H9 (cell line): ENCODE measurements around the gene LPCAT4. TPM values are rescaled to one million over a fixed set of nuclear protein-coding genes. Genes with fewer than 3 reads are reported as not detected.

ENCODE experiments used
- DNase-seq: peaks from one replicate; pipeline ENCODE4 v3.0.0-alpha.2; 2017
- H2AFZ ChIP-seq: one replicate; pipeline ENCODE4 v1.6.1; 2013; ENCODE audit warnings: mild to moderate bottlenecking, low read length, control low read depth, moderate library complexity
- H2AK5ac ChIP-seq: 2 replicates; pipeline ENCODE4 v1.6.1; 2013; ENCODE audit warnings: low read length, control low read depth, mixed read lengths; ENCODE audit not compliant: insufficient read length
- H2BK120ac ChIP-seq: one replicate; pipeline ENCODE4 v1.6.1; 2013; ENCODE audit warnings: low read depth, mild to moderate bottlenecking, low read length, control low read depth, inconsistent platforms; ENCODE audit not compliant: poor library complexity, severe bottlenecking
- H2BK12ac ChIP-seq: 2 replicates; pipeline ENCODE4 v1.6.1; 2013; ENCODE audit warnings: low read length, control low read depth, mixed read lengths, low read depth; ENCODE audit not compliant: insufficient read length
- H2BK15ac ChIP-seq: 2 replicates; pipeline ENCODE4 v1.6.1; 2013; ENCODE audit warnings: low read depth, low read length, control low read depth
- H2BK20ac ChIP-seq: one replicate; pipeline ENCODE4 v1.6.1; 2013; ENCODE audit warnings: low read depth, mild to moderate bottlenecking, low read length, control low read depth, inconsistent platforms; ENCODE audit not compliant: poor library complexity, severe bottlenecking
- H2BK5ac ChIP-seq: 2 replicates; pipeline ENCODE4 v1.6.1; 2013; ENCODE audit warnings: low read length, control low read depth, mixed read lengths; ENCODE audit not compliant: insufficient read length
- H3K14ac ChIP-seq: 2 replicates; pipeline ENCODE4 v1.6.1; 2013; ENCODE audit warnings: low read length, control low read depth; ENCODE audit not compliant: insufficient read depth
- H3K18ac ChIP-seq: 2 replicates; pipeline ENCODE4 v1.6.1; 2013; ENCODE audit warnings: low read depth, mild to moderate bottlenecking, mixed read lengths, low read length, control low read depth; ENCODE audit not compliant: insufficient read length
- H3K23ac ChIP-seq: 2 replicates; pipeline ENCODE4 v1.6.1; 2013; ENCODE audit warnings: low read length, control low read depth, mixed read lengths, low read depth; ENCODE audit not compliant: insufficient read length
- H3K23me2 ChIP-seq: 2 replicates; pipeline ENCODE4 v1.6.1; 2013; ENCODE audit warnings: low read depth, mild to moderate bottlenecking, mixed read lengths, low read length, control low read depth; ENCODE audit not compliant: insufficient read length, poor library complexity, severe bottlenecking
- H3K27ac ChIP-seq: 2 replicates; pipeline ENCODE4 v1.5.1; 2013; ENCODE audit warnings: low read length, control low read depth, mixed read lengths, low read depth; ENCODE audit not compliant: insufficient read length
- H3K27me3 ChIP-seq: 2 replicates; pipeline ENCODE4 v1.6.1; 2013; ENCODE audit warnings: low read length, control low read depth, inconsistent platforms; ENCODE audit not compliant: insufficient read depth
- H3K4ac ChIP-seq: 2 replicates; pipeline ENCODE4 v1.6.1; 2013; ENCODE audit warnings: low read depth, mild to moderate bottlenecking, control low read depth, inconsistent platforms, low read length, moderate library complexity
- H3K4me1 ChIP-seq: 2 replicates; pipeline ENCODE4 v1.6.1; 2013; ENCODE audit warnings: low read length, control low read depth, inconsistent platforms; ENCODE audit not compliant: insufficient read depth
- H3K4me2 ChIP-seq: 2 replicates; pipeline ENCODE4 v1.6.1; 2013; ENCODE audit warnings: low read length, control low read depth, mixed read lengths; ENCODE audit not compliant: insufficient read length, insufficient read depth
- H3K56ac ChIP-seq: 2 replicates; pipeline ENCODE4 v1.6.1; 2013; ENCODE audit warnings: low read depth, mild to moderate bottlenecking, mixed read lengths, low read length, control low read depth; ENCODE audit not compliant: insufficient read length
- H3K79me1 ChIP-seq: 2 replicates; pipeline ENCODE4 v1.6.1; 2013; ENCODE audit warnings: low read depth, mild to moderate bottlenecking, moderate library complexity, low read length, control low read depth, inconsistent platforms; ENCODE audit not compliant: insufficient read depth, poor library complexity, severe bottlenecking
- H3K79me2 ChIP-seq: 2 replicates; pipeline ENCODE4 v1.6.1; 2013; ENCODE audit warnings: low read length, control low read depth, inconsistent platforms; ENCODE audit not compliant: insufficient read depth
- H3K9ac ChIP-seq: 2 replicates; pipeline ENCODE4 v1.6.1; 2013; ENCODE audit warnings: low read length, control low read depth, mixed read lengths; ENCODE audit not compliant: insufficient read length; ENCODE audit errors: extremely low read depth
- H3K9me3 ChIP-seq: one replicate; pipeline ENCODE4 v1.6.1; 2013; ENCODE audit warnings: low read depth, low read length, inconsistent platforms; ENCODE audit not compliant: control insufficient read depth
- H3T11ph ChIP-seq: one replicate; pipeline ENCODE4 v1.6.1; 2013; ENCODE audit warnings: mild to moderate bottlenecking, low read length, control low read depth, inconsistent platforms
- H4K20me1 ChIP-seq: one replicate; pipeline ENCODE4 v1.6.1; 2013; ENCODE audit not compliant: control insufficient read depth, insufficient read length, insufficient read depth
- H4K5ac ChIP-seq: 2 replicates; pipeline ENCODE4 v1.6.1; 2013; ENCODE audit warnings: low read depth, mild to moderate bottlenecking, mixed read lengths, low read length, control low read depth; ENCODE audit not compliant: insufficient read length
- H4K8ac ChIP-seq: replicated peaks from 2 replicates; pipeline ENCODE4 v1.6.1; 2013; ENCODE audit warnings: low read length, control low read depth, mixed read lengths, low read depth; ENCODE audit not compliant: insufficient read length
- H4K91ac ChIP-seq: 2 replicates; pipeline ENCODE4 v1.6.1; 2013; ENCODE audit warnings: low read depth, mild to moderate bottlenecking, moderate library complexity, mixed read lengths, low read length, control low read depth; ENCODE audit not compliant: insufficient read length
- H3K27ac Mint-ChIP-seq, 3 experiments: 2 replicates in 2 of 3; 3 replicates in 1 of 3; pipeline ENCODE4 v1.8.0; 2020 to 2021; ENCODE audit warnings: mixed read lengths in 3 of 3, mild to moderate bottlenecking in 1 of 3, moderate library complexity in 1 of 3
- H3K27me3 Mint-ChIP-seq: 2 replicates; pipeline ENCODE4 v1.8.0; 2021; ENCODE audit warnings: low read depth, mild to moderate bottlenecking, moderate library complexity, mixed read lengths
- H3K36me3 Mint-ChIP-seq, 3 experiments: 2 replicates in 2 of 3; 3 replicates in 1 of 3; pipeline ENCODE4 v1.8.0; 2020 to 2021; ENCODE audit warnings: low read depth in 3 of 3, mixed read lengths in 3 of 3; ENCODE audit not compliant: insufficient read depth in 1 of 3
- H3K4me1 Mint-ChIP-seq, 2 experiments: 2 replicates each; pipeline ENCODE4 v1.8.0; 2020; ENCODE audit warnings: mixed read lengths in 2 of 2
- H3K4me3 Mint-ChIP-seq, 2 experiments: 2 replicates in 1 of 2; 3 replicates in 1 of 2; pipeline ENCODE4 v1.8.0; 2020 to 2021; ENCODE audit warnings: mild to moderate bottlenecking in 2 of 2, mixed read lengths in 2 of 2, moderate library complexity in 1 of 2
- H3K9me3 Mint-ChIP-seq, 2 experiments: 2 replicates in 1 of 2; 3 replicates in 1 of 2; pipeline ENCODE4 v1.8.0; 2020; ENCODE audit warnings: mild to moderate bottlenecking in 2 of 2, mixed read lengths in 2 of 2, moderate library complexity in 1 of 2
- WGBS: extraction: QIAGEN DNeasy Blood & Tissue Kit; methylation state at CpG from one replicate; pipeline ENCODE4 v1.1.7; 2013; ENCODE audit warnings: missing lambda C conversion rate, low lambda C conversion rate, mixed read lengths; ENCODE audit not compliant: insufficient read length; ENCODE audit errors: extremely low coverage; 5-methylcytosine and 5-hydroxymethylcytosine counted together
- total RNA-seq: library from RNA; stranded (reverse); gene quantifications from 2 replicates; pipeline ENCODE4 v1.2.1, GENCODE V29; 2021
- TF ChIP-seq, protein P1 (sequence below): fragments of 200-600 bp; sonication (generic); conservative IDR thresholded peaks from 3 replicates; pipeline ENCODE4 v1.8.0; 2021; ENCODE audit warnings: antibody characterized with exemption, mild to moderate bottlenecking

LPCAT4 gene
- total RNA-seq, 1 experiment from 2014 or later, result 71.1 TPM

DNA sequence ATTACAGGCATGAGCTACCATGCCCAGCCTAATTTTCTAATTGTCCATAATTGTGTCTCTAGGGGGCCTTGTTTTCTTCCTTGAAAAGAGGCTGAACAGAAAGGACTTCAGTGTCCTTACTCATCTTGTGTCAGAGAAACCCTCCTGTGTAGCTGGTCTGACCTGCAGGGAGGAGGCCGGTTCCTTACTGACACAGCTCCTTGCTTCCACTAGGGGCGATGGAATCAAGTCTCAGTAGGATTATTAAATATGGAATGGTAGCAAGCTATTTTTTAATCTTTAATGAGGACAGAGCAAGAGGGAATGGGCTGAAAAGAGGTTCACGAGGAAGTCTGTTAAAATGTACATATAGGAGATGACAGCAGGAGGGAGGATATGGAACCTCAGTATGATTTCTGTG is 8.6 kb downstream of the LPCAT4 start:
- Histone ChIP-seq H2AFZ (no peak overlapping the region), H3K56ac (no peak overlapping the region), H4K20me1 (no peaks in the 10 kb centered on the region), H3K23me2 (no peaks in the 10 kb centered on the region), H2BK120ac (no peak overlapping the region), H3K79me1 (no peaks in the 10 kb centered on the region), H3K9ac (no peak overlapping the region), H3K79me2 (no peaks in the 10 kb centered on the region), H3K9me3 (no peaks in the 10 kb centered on the region), H2BK20ac (no peak overlapping the region), H3K4ac (no peak overlapping the region), H3K4me2 (no peak overlapping the region), H2BK12ac (no peak overlapping the region), H2BK5ac (no peak overlapping the region), H3K4me1 (no peaks in the 10 kb centered on the region; the same call in 1 of the 2 replicates), H4K5ac (no peak overlapping the region), H3K18ac (no peak overlapping the region), H3T11ph (no peak overlapping the region), H3K23ac (no peak overlapping the region), H2AK5ac (no peak overlapping the region), H2BK15ac (no peak overlapping the region), H4K8ac (no peak overlapping the region), H3K14ac (no peak overlapping the region), H3K27me3 (no peaks in the 10 kb centered on the region), H4K91ac (no peak overlapping the region), H3K27ac (no peak overlapping the region)
- no peaks in the 10 kb centered on the region; the same call in 1 of the 2 replicates for H3K27me3 Mint-ChIP-seq
- no CpG with 5 or more reads among the region's 3 CpGs for WGBS
- peak overlapping the region in 1 of 3 experiments; percentile 63; a peak in 1 of 7 replicates for H3K27ac Mint-ChIP-seq
- H3K4me1 Mint-ChIP-seq, result peaks cover 15 to 19% of the 10 kb centered on the region in 2 experiments
- no peaks in the 10 kb centered on the region for H3K9me3 Mint-ChIP-seq
- H3K36me3 Mint-ChIP-seq, result peaks cover 31 to 84% (median 69%) of the 10 kb centered on the region in 3 experiments; a peak in 6 of 7 replicates
- no peak for DNase-seq
- TF ChIP-seq, protein P1, sequence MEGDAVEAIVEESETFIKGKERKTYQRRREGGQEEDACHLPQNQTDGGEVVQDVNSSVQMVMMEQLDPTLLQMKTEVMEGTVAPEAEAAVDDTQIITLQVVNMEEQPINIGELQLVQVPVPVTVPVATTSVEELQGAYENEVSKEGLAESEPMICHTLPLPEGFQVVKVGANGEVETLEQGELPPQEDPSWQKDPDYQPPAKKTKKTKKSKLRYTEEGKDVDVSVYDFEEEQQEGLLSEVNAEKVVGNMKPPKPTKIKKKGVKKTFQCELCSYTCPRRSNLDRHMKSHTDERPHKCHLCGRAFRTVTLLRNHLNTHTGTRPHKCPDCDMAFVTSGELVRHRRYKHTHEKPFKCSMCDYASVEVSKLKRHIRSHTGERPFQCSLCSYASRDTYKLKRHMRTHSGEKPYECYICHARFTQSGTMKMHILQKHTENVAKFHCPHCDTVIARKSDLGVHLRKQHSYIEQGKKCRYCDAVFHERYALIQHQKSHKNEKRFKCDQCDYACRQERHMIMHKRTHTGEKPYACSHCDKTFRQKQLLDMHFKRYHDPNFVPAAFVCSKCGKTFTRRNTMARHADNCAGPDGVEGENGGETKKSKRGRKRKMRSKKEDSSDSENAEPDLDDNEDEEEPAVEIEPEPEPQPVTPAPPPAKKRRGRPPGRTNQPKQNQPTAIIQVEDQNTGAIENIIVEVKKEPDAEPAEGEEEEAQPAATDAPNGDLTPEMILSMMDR, result peak; percentile 59
- no peak overlapping the region for H3K4me3 Mint-ChIP-seq
